Measurements from ENCODE around the gene POU5F1. TPM values are rescaled to one million over a fixed set of nuclear protein-coding genes. Genes with fewer than 3 reads are reported as not detected.

POU5F1 gene
- total RNA-seq, 4 donors from 2014 or later, result 1.0 TPM; not detected in 3

GRCh38 chr6:31128093-31128676 is 42.3 kb downstream of the POU5F1 start:
- DNase-seq, result peak; percentile 72 to 79
- 6 to 7% methylated on average over 8 of the region's 8 CpGs for WGBS, 2 donors
- TF ChIP-seq POLR2A (IDR thresholded peaks at IDR 0.05) (no peak), CTCF (IDR thresholded peaks at IDR 0.05) (peak; percentile 64 to 94 (median 72))
- Histone ChIP-seq H3K4me1 (peaks cover 4 to 31% of the 10 kb centered on the region in 2 donors), H3K27ac (no peak overlapping the region), H3K9me3 (no peaks in the 10 kb centered on the region), H3K4me3 (replicated peaks in 1 of 3) (no peak overlapping the region), H3K36me3 (no peaks in the 10 kb centered on the region), H3K27me3 (no peaks in the 10 kb centered on the region)
- intact Hi-C loops (cut with DNase I), result no loop called here

GRCh38 chr6:31126396-31127175 is 43.9 kb downstream of the POU5F1 start:
- Histone ChIP-seq H3K4me1 (peaks cover 11 to 43% of the 10 kb centered on the region in 2 donors), H3K9me3 (no peaks in the 10 kb centered on the region), H3K36me3 (no peaks in the 10 kb centered on the region), H3K27ac (peak overlapping the region in 2 of 3 donors; percentile 36 to 63), H3K27me3 (no peaks in the 10 kb centered on the region), H3K4me3 (replicated peaks in 1 of 3) (no peak overlapping the region)
- DNase-seq, result no peak
- TF ChIP-seq CTCF (IDR thresholded peaks at IDR 0.05) (no peak), POLR2A (IDR thresholded peaks at IDR 0.05) (no peak)
- 72 to 78% methylated on average over 16 of the region's 16 CpGs for WGBS, 2 donors
- intact Hi-C loops (cut with DNase I), result no loop called here

- TF ChIP-seq POLR2A (IDR thresholded peaks at IDR 0.05) (no peak), CTCF (IDR thresholded peaks at IDR 0.05) (no peak)
- Histone ChIP-seq H3K4me1 (peaks cover 11 to 43% of the 10 kb centered on the region in 2 donors), H3K36me3 (no peaks in the 10 kb centered on the region), H3K9me3 (no peaks in the 10 kb centered on the region), H3K27ac (peak overlapping the region in 2 of 3 donors; percentile 36 to 63), H3K4me3 (replicated peaks in 1 of 3) (no peak overlapping the region), H3K27me3 (no peaks in the 10 kb centered on the region)
- intact Hi-C loops (cut with DNase I), result no loop called here
- 50 to 58% methylated on average over 12 of the region's 12 CpGs for WGBS, 2 donors
- peak; percentile 56 to 80 for DNase-seq
Measured at GRCh38 chr6:31125586-31126363, 44.7 kb downstream of the POU5F1 start.

GRCh38 chr6:31125162-31125561 is 45.3 kb downstream of the POU5F1 start:
- TF ChIP-seq POLR2A (IDR thresholded peaks at IDR 0.05), result no peak
- no peak for TF ChIP-seq CTCF (IDR thresholded peaks at IDR 0.05)
- Histone ChIP-seq H3K9me3 (no peaks in the 10 kb centered on the region), H3K4me3 (replicated peaks in 1 of 3) (no peak overlapping the region), H3K36me3 (no peaks in the 10 kb centered on the region), H3K4me1 (peaks cover 11 to 46% of the 10 kb centered on the region in 2 donors), H3K27me3 (no peaks in the 10 kb centered on the region), H3K27ac (peak overlapping the region; percentile 33 to 63 (median 52))
- peak; percentile 82 to 91 for DNase-seq
- 33 to 43% methylated on average over 8 of the region's 8 CpGs for WGBS, 2 donors
- intact Hi-C loops (cut with DNase I), result no loop called here
